NCI-H1436 (cell line): ENCODE measurements around the gene ZBTB8A.
"Not testable (repeated sequence)": the region's sequence is repeated elsewhere in the genome, so short reads cannot be mapped to it uniquely, and the experiment has no call there.

Experiments
- DNase-seq: peaks from one replicate; lab custom pipeline; 2025; lab: John Stamatoyannopoulos, UW

The ZBTB8A gene

GRCh38 chr1:32536764-32537163 is 2.5 kb upstream of the ZBTB8A start:
- DNase-seq, result no peak

GRCh38 chr1:32539584-32540571 is 651 bp downstream of the ZBTB8A start:
- peak; percentile 15 for DNase-seq

GRCh38 chr1:32540605-32541004 is 1.4 kb downstream of the ZBTB8A start:
- DNase-seq, result no peak

GRCh38 chr1:32541064-32541566 is 1.9 kb downstream of the ZBTB8A start:
- DNase-seq, result no peak

- no peak for DNase-seq
These were observed 7.4 kb downstream of the ZBTB8A start for GRCh38 chr1:32546611-32547010.

GRCh38 chr1:32549616-32550015 is 10.4 kb downstream of the ZBTB8A start:
- DNase-seq, result no peak

GRCh38 chr1:32554288-32554687 is 15.1 kb downstream of the ZBTB8A start:
- no peak for DNase-seq

- DNase-seq, result not testable (repeated sequence)
These were observed 17.8 kb downstream of the ZBTB8A start for GRCh38 chr1:32557035-32557434.

- DNase-seq, result no peak
These were observed 18.6 kb downstream of the ZBTB8A start for GRCh38 chr1:32557812-32558211.

- no peak for DNase-seq
These were observed 29.7 kb downstream of the ZBTB8A start for GRCh38 chr1:32568929-32569328.

GRCh38 chr1:32580348-32581017 is 41.3 kb downstream of the ZBTB8A start:
- no peak for DNase-seq

- DNase-seq, result no peak
These were observed 53.7 kb downstream of the ZBTB8A start for GRCh38 chr1:32592943-32593342.

- no peak for DNase-seq
These were observed 60.8 kb downstream of the ZBTB8A start for GRCh38 chr1:32600034-32600433.

- no peak for DNase-seq
These were observed 66.6 kb downstream of the ZBTB8A start for GRCh38 chr1:32605711-32606424.

GRCh38 chr1:32606565-32607371 is 67.5 kb downstream of the ZBTB8A start:
- DNase-seq, result no peak

GRCh38 chr1:32609180-32609579 is 70.0 kb downstream of the ZBTB8A start:
- no peak for DNase-seq

- no peak for DNase-seq
These were observed 72.6 kb downstream of the ZBTB8A start for GRCh38 chr1:32611859-32612188.

- DNase-seq, result peak; percentile 90
These were observed 73.1 kb downstream of the ZBTB8A start for GRCh38 chr1:32612189-32612881.

- DNase-seq, result no peak
These were observed 74.2 kb downstream of the ZBTB8A start for GRCh38 chr1:32613472-32613871.

- DNase-seq, result no peak
These were observed 79.5 kb downstream of the ZBTB8A start for GRCh38 chr1:32618673-32619221.
